Breast epithelium (tissue), 4 donors: ENCODE data around the gene INTS6. TPM values are rescaled to one million over a fixed set of nuclear protein-coding genes. Genes with fewer than 3 reads are reported as not detected.

Source experiments
- DNase-seq, 2 donors: peaks; one replicate each; pipeline ENCODE4 v3.0.0-alpha.2; 2019; ENCODE audit warnings: low spot score in 2 of 2
- H3K27ac ChIP-seq, 2 donors: fragments of 200-600 bp; sonication (generic) in 1 of 2; one replicate each; pipeline ENCODE4 v1.5.1; 2016 to 2019; ENCODE audit warnings: mild to moderate bottlenecking in 1 of 2
- H3K27me3 ChIP-seq, 2 donors: fragments of 200-600 bp; sonication (generic) in 1 of 2; one replicate each; pipeline versions ENCODE4 v1.5.1 to v1.6.0; 2017 to 2019; ENCODE audit warnings: control low read depth in 1 of 2, mild to moderate bottlenecking in 1 of 2
- H3K36me3 ChIP-seq: fragments of 200-600 bp; one replicate; pipeline ENCODE4 v1.5.1; 2019
- H3K4me1 ChIP-seq, 2 donors: fragments of 200-600 bp; sonication (generic); one replicate each; pipeline ENCODE4 v1.5.1; 2016 to 2019; ENCODE audit warnings: control low read depth in 1 of 2
- H3K4me3 ChIP-seq, 3 donors: fragments of 200-600 bp; sonication (generic); 1 replicate in 2 of 3; 2 replicates in 1 of 3; pipeline ENCODE4 v1.5.1; 2016 to 2019; ENCODE audit warnings: mild to moderate bottlenecking in 3 of 3, moderate library complexity in 2 of 3
- H3K9me3 ChIP-seq, 2 donors: fragments of 200-600 bp; sonication (generic) in 1 of 2; one replicate each; pipeline ENCODE4 v1.5.1; 2016 to 2019; ENCODE audit warnings: control low read depth in 1 of 2
- CTCF ChIP-seq, 3 donors: fragments of 450-650 bp; IDR thresholded peaks; one replicate each; pipeline ENCODE4 v1.5.1; 2016 to 2017; ENCODE audit warnings: antibody characterized with exemption in 3 of 3, mild to moderate bottlenecking in 3 of 3, moderate library complexity in 3 of 3
- POLR2A ChIP-seq: fragments of 450-650 bp; IDR thresholded peaks from one replicate; pipeline ENCODE4 v1.6.1; 2016; ENCODE audit warnings: antibody characterized with exemption, mild to moderate bottlenecking, moderate library complexity
- POLR2AphosphoS5 ChIP-seq, 3 donors: sonication (generic); formaldehyde crosslinking; IDR thresholded peaks; one replicate each; pipeline ENCODE4 v1.6.1; 2017; ENCODE audit warnings: antibody characterized with exemption in 3 of 3
- intact Hi-C: fragments of 100-400 bp; cut with DNase I; formaldehyde crosslinking; loops from one replicate; pipeline ENCODE4 v1.15.1; 2023; ENCODE audit warnings: low total_unique reads
- total RNA-seq, 3 donors: library from RNA; depleted of rRNA; stranded (reverse); fragments of >200 nt; gene quantifications; one replicate each; pipeline ENCODE4 v1.1.0, GENCODE V29; 2016

Gene INTS6
- total RNA-seq, 3 donors from 2014 or later, result 31.2 to 76.7 (median 50.5) TPM

GRCh38 chr13:51467730-51468129 lies 14.9 kb upstream of the INTS6 start:
- DNase-seq, result no peak
- Histone ChIP-seq H3K4me1 (no peaks in the 10 kb centered on the region), H3K9me3 (no peaks in the 10 kb centered on the region), H3K27ac (no peak overlapping the region), H3K36me3 (no peaks in the 10 kb centered on the region), H3K4me3 (no peak overlapping the region), H3K27me3 (no peaks in the 10 kb centered on the region)
- TF ChIP-seq POLR2A, result no peak
- no peak for TF ChIP-seq CTCF (IDR thresholded peaks at IDR 0.05)
- no peak for TF ChIP-seq POLR2AphosphoS5 (IDR thresholded peaks at IDR 0.05)
- intact Hi-C loops, result no loop called here

DNA sequence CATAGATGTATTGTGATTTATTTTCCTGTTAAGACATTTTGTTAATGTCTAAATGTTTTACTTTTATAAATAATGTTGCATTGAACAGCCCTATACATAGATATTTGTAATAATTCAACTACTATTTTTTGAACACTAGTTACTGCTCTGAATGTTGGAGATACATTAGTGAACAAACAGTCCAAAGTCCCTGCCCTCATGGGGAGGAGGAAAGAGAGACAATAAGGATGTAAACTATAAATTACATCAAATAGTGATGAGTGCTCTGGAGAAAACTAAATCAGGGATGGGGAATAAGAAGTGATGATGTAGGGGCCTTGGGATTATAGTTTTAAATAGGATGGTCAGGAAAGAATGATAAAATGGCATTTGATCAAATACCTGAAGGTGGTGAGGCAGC lies 12.3 kb upstream of the INTS6 start:
- no peak overlapping the region for H3K27ac ChIP-seq

DNA sequence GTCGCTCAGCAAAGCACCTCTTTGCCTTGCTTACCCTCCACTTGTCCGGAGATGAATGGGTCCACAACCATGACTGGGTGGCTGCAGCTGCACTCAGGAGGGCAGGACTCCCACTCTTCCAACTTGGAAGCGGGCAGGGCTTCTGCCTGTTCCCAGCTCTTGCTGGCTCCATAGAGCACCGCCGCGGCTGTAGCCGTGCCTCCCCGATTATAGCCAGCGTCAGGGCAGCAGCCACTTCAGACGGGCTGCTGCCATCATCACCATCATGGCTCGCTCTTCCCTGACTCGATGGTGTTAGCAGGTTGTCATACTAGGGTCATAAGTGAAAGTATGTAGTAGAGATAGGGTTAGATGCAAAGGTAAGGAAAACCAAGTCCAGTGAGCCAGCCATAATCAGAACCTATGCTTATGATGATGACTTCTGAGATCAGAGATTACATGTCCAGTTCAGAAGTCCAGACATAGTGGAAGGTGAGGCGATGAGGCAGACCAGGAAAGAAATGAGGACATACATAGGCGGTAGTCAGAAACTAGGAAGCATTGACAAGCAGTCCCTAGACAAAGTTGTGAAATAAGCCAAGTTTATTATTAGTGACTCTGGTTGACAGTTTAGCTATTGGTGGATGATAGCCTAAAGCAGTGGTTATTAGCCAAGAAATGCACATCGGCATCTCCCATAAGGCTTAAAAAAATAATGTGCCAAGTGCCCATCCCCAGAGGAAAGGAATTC lies 4.4 kb upstream of the INTS6 start:
- no peaks in the 10 kb centered on the region for H3K4me1 ChIP-seq
- DNase-seq, result no peak
- intact Hi-C loops, result loop anchor here (10.0 kb wide), 2 partner anchors 128 to 348 kb away; partner anchors contain the start of genes DHRS12 and WDFY2
- peaks cover 4% of the 10 kb centered on the region for H3K36me3 ChIP-seq
- H3K27ac ChIP-seq, result no peak overlapping the region
- H3K9me3 ChIP-seq, result peaks cover 0 to 8% of the 10 kb centered on the region in 2 donors
- no peak for TF ChIP-seq POLR2AphosphoS5 (IDR thresholded peaks at IDR 0.05)
- no peak for TF ChIP-seq CTCF (IDR thresholded peaks at IDR 0.05)
- no peak for TF ChIP-seq POLR2A
- H3K27me3 ChIP-seq, result no peaks in the 10 kb centered on the region
- H3K4me3 ChIP-seq, result no peak overlapping the region

More for the DNA sequence above, 12.3 kb upstream of the INTS6 start:
- no peak for DNase-seq
- no peaks in the 10 kb centered on the region for H3K27me3 ChIP-seq
- H3K9me3 ChIP-seq, result no peaks in the 10 kb centered on the region
- H3K4me3 ChIP-seq, result no peak overlapping the region
- intact Hi-C loops, result no loop called here
- H3K36me3 ChIP-seq, result no peaks in the 10 kb centered on the region
- no peak for TF ChIP-seq POLR2A
- no peak for TF ChIP-seq POLR2AphosphoS5 (IDR thresholded peaks at IDR 0.05)
- TF ChIP-seq CTCF (IDR thresholded peaks at IDR 0.05), result no peak
- H3K4me1 ChIP-seq, result no peaks in the 10 kb centered on the region

GRCh38 chr13:51456510-51456909 lies 3.7 kb upstream of the INTS6 start:
- Histone ChIP-seq H3K4me1 (peaks cover 0 to 3% of the 10 kb centered on the region in 2 donors), H3K27me3 (no peaks in the 10 kb centered on the region), H3K9me3 (peaks cover 0 to 8% of the 10 kb centered on the region in 2 donors), H3K4me3 (no peak overlapping the region), H3K36me3 (peaks cover 4% of the 10 kb centered on the region), H3K27ac (no peak overlapping the region)
- TF ChIP-seq CTCF (IDR thresholded peaks at IDR 0.05), result no peak
- TF ChIP-seq POLR2AphosphoS5 (IDR thresholded peaks at IDR 0.05), result no peak
- TF ChIP-seq POLR2A, result no peak
- intact Hi-C loops, result loop anchor here (10.0 kb wide), 2 partner anchors 128 to 348 kb away; partner anchors contain the start of genes DHRS12 and WDFY2
- DNase-seq, result no peak

DNA sequence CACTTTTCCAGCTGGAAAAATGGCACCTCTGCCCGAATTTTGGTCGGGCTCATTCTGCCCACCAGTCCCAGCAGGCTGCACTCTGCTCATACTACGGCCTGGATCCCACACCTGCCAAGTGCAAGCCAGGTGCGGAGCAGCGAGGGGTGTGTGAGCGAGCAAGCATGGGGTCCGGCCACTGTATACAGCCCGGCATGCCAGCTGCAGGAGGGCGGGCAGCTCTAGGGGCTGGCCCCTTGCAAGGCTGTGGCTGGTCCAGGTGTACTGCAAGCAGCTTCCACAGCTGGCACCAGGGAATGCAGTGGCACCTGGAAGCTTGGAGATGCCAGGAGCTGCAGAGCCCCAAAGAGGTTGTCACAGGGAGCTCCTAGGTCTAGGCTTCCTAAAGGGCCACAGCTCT lies 2.7 kb upstream of the INTS6 start:
- peaks cover 4% of the 10 kb centered on the region for H3K36me3 ChIP-seq
- peaks cover 0 to 8% of the 10 kb centered on the region in 2 donors for H3K9me3 ChIP-seq
- H3K27ac ChIP-seq, result no peak overlapping the region
- H3K4me3 ChIP-seq, result no peak overlapping the region
- H3K27me3 ChIP-seq, result no peaks in the 10 kb centered on the region
- TF ChIP-seq CTCF (IDR thresholded peaks at IDR 0.05) (no peak), POLR2AphosphoS5 (IDR thresholded peaks at IDR 0.05) (no peak), POLR2A (no peak)
- intact Hi-C loops, result loop anchor here (10.0 kb wide), 2 partner anchors 129 to 349 kb away; partner anchors contain the start of genes DHRS12 and WDFY2
- peaks cover 0 to 3% of the 10 kb centered on the region in 2 donors for H3K4me1 ChIP-seq
- no peak for DNase-seq
